ENCODE results near the gene GRK3.
"Not testable (repeated sequence)": the region's sequence is repeated elsewhere in the genome, so short reads cannot be mapped to it uniquely, and the experiment has no call there.

The GRK3 gene

GRCh38 chr22:25702571-25703167 lies 138.2 kb downstream of the GRK3 start:
- DNase-seq = no peak

- DNase-seq = no peak
Observed at GRCh38 chr22:25704701-25705100, 140.2 kb downstream of the GRK3 start.

- DNase-seq = no peak
Observed at GRCh38 chr22:25706197-25706596, 141.7 kb downstream of the GRK3 start.

- DNase-seq = not testable (repeated sequence)
Observed at GRCh38 chr22:25708430-25708829, 144.0 kb downstream of the GRK3 start.

GRCh38 chr22:25709758-25710157 lies 145.3 kb downstream of the GRK3 start:
- DNase-seq = no peak

GRCh38 chr22:25710501-25710900 lies 146.0 kb downstream of the GRK3 start:
- no peak for DNase-seq

- no peak for DNase-seq
Observed at GRCh38 chr22:25711491-25711890, 147.0 kb downstream of the GRK3 start.

GRCh38 chr22:25712661-25713400 lies 148.4 kb downstream of the GRK3 start:
- DNase-seq = no peak

GRCh38 chr22:25714070-25714469 lies 149.6 kb downstream of the GRK3 start:
- DNase-seq = no peak

GRCh38 chr22:25714739-25715138 lies 150.3 kb downstream of the GRK3 start:
- DNase-seq = no peak

GRCh38 chr22:25716637-25717036 lies 152.2 kb downstream of the GRK3 start:
- DNase-seq = no peak

GRCh38 chr22:25718135-25718840 lies 153.8 kb downstream of the GRK3 start:
- DNase-seq = no peak

- no peak for DNase-seq
Observed at GRCh38 chr22:25722223-25722622, 157.7 kb downstream of the GRK3 start.

GRCh38 chr22:25722626-25723025 lies 158.2 kb downstream of the GRK3 start:
- no peak for DNase-seq

- no peak for DNase-seq
Observed at GRCh38 chr22:25726241-25726640, 161.8 kb downstream of the GRK3 start.

- no peak for DNase-seq
Observed at GRCh38 chr22:25728071-25728470, 163.6 kb downstream of the GRK3 start.

GRCh38 chr22:25729016-25729995 lies 164.8 kb downstream of the GRK3 start:
- no peak for DNase-seq

- no peak for DNase-seq
Observed at GRCh38 chr22:25735650-25736049, 171.2 kb downstream of the GRK3 start.

- DNase-seq = no peak
Observed at GRCh38 chr22:25736378-25737011, 172.0 kb downstream of the GRK3 start.

- DNase-seq = no peak
Observed at GRCh38 chr22:25739659-25740344, 175.3 kb downstream of the GRK3 start.

All from right forelimb (tissue), 1 donor.